Esophagus muscularis mucosa (tissue), 4 donors: ENCODE data around the gene NEK9. TPM values are rescaled to one million over a fixed set of nuclear protein-coding genes. Genes with fewer than 3 reads are reported as not detected.

Experiments used
- DNase-seq: peaks from one replicate; pipeline ENCODE4 v3.0.0-alpha.2; 2017; ENCODE audit errors: extremely low spot score
- H3K27ac ChIP-seq, 4 donors: fragments of 200-600 bp; sonication (generic); replicated peaks in 1 of 4; 1 replicate in 3 of 4; 2 replicates in 1 of 4; pipeline ENCODE4 v1.5.1; 2016 to 2019; ENCODE audit warnings: mild to moderate bottlenecking in 1 of 4
- H3K27me3 ChIP-seq, 4 donors: fragments of 200-600 bp; sonication (generic); one replicate each; pipeline versions ENCODE4 v1.5.1 to v1.6.0; 2016 to 2019
- H3K36me3 ChIP-seq, 4 donors: fragments of 200-600 bp; sonication (generic); one replicate each; pipeline ENCODE4 v1.5.1; 2016 to 2019
- H3K4me1 ChIP-seq, 4 donors: fragments of 200-600 bp; sonication (generic); one replicate each; pipeline ENCODE4 v1.5.1; 2016 to 2019
- H3K4me3 ChIP-seq, 4 donors: fragments of 200-600 bp; sonication (generic); 1 replicate in 2 of 4; 2 replicates in 2 of 4; pipeline ENCODE4 v1.5.1; 2016 to 2019; ENCODE audit warnings: mild to moderate bottlenecking in 4 of 4, moderate library complexity in 1 of 4
- H3K9me3 ChIP-seq, 4 donors: fragments of 200-600 bp; sonication (generic); 1 replicate in 3 of 4; 2 replicates in 1 of 4; pipeline ENCODE4 v1.5.1; 2016 to 2019
- EP300 ChIP-seq: sonication (generic); formaldehyde crosslinking; IDR thresholded peaks from one replicate; pipeline ENCODE4 v1.6.1; 2017; ENCODE audit warnings: antibody characterized with exemption
- POLR2A ChIP-seq: fragments of 450-650 bp; IDR thresholded peaks from one replicate; pipeline ENCODE4 v1.6.1; 2017; ENCODE audit warnings: antibody characterized with exemption, moderate library complexity, mild to moderate bottlenecking, low read depth
- POLR2AphosphoS5 ChIP-seq, 2 donors: sonication (generic); formaldehyde crosslinking; IDR thresholded peaks; one replicate each; pipeline ENCODE4 v1.6.1; 2017; ENCODE audit warnings: antibody characterized with exemption in 2 of 2
- WGBS: methylation state at CpG from one replicate; pipeline ENCODE4 v1.1.5; 2018; 5-methylcytosine and 5-hydroxymethylcytosine counted together
- intact Hi-C: fragments of 100-400 bp; cut with DNase I; formaldehyde crosslinking; loops from one replicate; pipeline ENCODE4 v1.15.1; 2023
- total RNA-seq, 4 donors: library from RNA; depleted of rRNA; stranded (reverse); fragments of >200 nt; gene quantifications; one replicate each; pipeline versions ENCODE4 v1.1.0 to v1.2.1, GENCODE V29; 2016
- TF ChIP-seq, protein P1 (sequence below), 3 experiments: fragments of 200-600 bp in 2 of 3; fragments of 450-650 bp in 1 of 3; sonication (generic) in 2 of 3; IDR thresholded peaks; one replicate each; pipeline ENCODE4 v1.5.1; 2017 to 2019; ENCODE audit warnings: antibody characterized with exemption in 3 of 3, mild to moderate bottlenecking in 2 of 3, moderate library complexity in 1 of 3

NEK9 gene
- total RNA-seq, 4 donors from 2014 or later: 52.3 to 111 (median 79.0) TPM

DNA sequence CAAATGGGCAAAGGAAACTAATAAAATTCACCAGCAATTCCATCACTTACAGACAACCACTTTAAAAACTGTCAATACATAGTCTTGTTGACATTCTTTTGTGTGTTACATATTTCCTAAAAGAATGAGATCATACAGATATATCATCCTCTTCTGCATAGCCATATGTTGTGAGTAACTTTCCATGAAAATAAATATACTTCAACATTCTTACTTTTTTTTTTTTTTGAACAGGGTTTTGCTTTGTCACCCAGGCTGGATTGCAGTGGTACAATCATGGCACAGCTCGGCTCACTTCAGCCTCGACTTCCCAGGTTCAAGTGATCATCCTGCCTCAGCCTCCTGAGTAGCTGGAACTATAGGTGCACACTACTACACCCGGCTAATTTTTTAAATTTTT, 36.5 kb downstream of the NEK9 start:
- no peak overlapping the region for H3K4me3 ChIP-seq
- DNase-seq: no peak
- TF ChIP-seq EP300: no peak
- TF ChIP-seq POLR2AphosphoS5 (IDR thresholded peaks at IDR 0.05): no peak
- TF ChIP-seq, protein P1, sequence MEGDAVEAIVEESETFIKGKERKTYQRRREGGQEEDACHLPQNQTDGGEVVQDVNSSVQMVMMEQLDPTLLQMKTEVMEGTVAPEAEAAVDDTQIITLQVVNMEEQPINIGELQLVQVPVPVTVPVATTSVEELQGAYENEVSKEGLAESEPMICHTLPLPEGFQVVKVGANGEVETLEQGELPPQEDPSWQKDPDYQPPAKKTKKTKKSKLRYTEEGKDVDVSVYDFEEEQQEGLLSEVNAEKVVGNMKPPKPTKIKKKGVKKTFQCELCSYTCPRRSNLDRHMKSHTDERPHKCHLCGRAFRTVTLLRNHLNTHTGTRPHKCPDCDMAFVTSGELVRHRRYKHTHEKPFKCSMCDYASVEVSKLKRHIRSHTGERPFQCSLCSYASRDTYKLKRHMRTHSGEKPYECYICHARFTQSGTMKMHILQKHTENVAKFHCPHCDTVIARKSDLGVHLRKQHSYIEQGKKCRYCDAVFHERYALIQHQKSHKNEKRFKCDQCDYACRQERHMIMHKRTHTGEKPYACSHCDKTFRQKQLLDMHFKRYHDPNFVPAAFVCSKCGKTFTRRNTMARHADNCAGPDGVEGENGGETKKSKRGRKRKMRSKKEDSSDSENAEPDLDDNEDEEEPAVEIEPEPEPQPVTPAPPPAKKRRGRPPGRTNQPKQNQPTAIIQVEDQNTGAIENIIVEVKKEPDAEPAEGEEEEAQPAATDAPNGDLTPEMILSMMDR (IDR thresholded peaks at IDR 0.05): no peak
- no peak for TF ChIP-seq POLR2A
- peaks cover 63 to 99% (median 95%) of the 10 kb centered on the region in 4 donors for H3K36me3 ChIP-seq
- H3K27me3 ChIP-seq: no peaks in the 10 kb centered on the region
- H3K4me1 ChIP-seq: peaks cover 0 to 5% (median 2%) of the 10 kb centered on the region in 4 donors
- no peaks in the 10 kb centered on the region for H3K9me3 ChIP-seq
- H3K27ac ChIP-seq: no peak overlapping the region
- intact Hi-C loops: no loop called here
- WGBS: 87% methylated on average over 3 of the region's 3 CpGs

DNA sequence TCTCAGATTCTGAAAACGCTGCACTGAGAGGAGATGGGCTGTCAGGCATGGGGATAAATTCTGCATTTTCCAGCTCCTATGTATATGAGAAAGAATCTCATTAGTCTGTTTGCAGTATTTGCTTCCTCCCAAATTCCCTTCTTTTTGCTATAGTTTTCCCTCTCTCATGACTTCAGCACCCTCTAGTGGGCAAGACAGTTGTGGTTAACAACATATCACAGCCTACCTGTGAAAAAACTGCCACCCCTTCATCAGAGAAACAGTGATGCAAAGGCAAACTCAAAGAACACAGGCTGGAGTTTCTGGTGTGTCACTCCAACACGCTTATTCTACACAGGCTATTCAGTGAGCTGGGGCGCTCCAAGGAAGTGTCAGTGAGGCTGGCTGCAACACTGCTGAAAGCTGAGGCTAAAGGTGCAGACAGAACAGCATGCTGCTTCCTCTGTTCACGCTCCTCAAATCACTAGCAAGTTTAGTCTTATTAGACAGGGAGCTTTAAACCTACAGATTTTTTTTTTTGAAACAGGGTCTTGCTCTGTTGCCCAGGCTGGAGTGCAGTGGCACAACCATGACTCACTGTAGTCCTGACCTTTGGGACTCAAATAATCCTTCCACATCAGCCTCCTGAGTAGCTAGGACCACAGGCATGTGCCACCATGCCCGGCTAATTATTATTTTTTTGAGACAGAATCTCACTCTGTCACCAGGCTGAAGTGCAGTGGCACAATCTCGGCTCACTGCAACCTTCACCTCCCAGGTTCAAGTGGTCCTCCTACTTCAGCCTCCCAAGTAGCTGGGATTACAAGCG, 38.1 kb downstream of the NEK9 start:
- H3K27ac ChIP-seq: no peak overlapping the region
- H3K27me3 ChIP-seq: no peaks in the 10 kb centered on the region
- no peaks in the 10 kb centered on the region for H3K9me3 ChIP-seq
- H3K36me3 ChIP-seq: peaks cover 61 to 99% (median 94%) of the 10 kb centered on the region in 4 donors
- 55% methylated on average over 7 of the region's 7 CpGs for WGBS
- intact Hi-C loops: loop anchor here (2.0 to 10.0 kb wide), 3 partner anchors 84 to 174 kb away; partner anchors contain the start of gene EIF2B2
- no peak for TF ChIP-seq POLR2AphosphoS5 (IDR thresholded peaks at IDR 0.05)
- no peak for TF ChIP-seq POLR2A
- TF ChIP-seq EP300: no peak
- TF ChIP-seq, protein P1 (IDR thresholded peaks at IDR 0.05): peak; percentile 70 to 81 (median 77)
- no peak overlapping the region for H3K4me3 ChIP-seq
- peaks cover 0 to 5% (median 2%) of the 10 kb centered on the region in 4 donors for H3K4me1 ChIP-seq
- no peak for DNase-seq

DNA sequence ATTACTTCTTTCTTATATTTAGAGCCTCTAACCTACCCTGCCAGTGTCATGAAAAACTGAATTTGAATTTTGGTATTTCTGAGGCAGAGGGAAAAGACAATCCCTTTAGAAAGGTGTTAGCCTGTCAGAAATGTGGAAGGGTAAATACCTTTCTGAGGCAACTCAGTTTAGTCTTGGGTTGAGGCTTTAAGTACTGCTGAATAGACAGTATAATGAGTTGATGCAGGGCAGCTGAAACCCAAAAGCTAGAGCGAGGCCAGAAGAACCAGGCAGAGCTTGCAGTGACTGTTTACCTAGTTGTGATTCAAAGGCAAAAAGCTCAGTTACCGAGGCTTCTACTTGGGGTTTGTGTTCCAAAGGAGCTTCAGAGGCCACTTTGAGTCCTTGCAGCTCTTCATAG, 38.7 kb downstream of the NEK9 start:
- Histone ChIP-seq H3K9me3 (no peaks in the 10 kb centered on the region), H3K4me1 (peaks cover 0 to 5% (median 2%) of the 10 kb centered on the region in 4 donors), H3K36me3 (peaks cover 60 to 98% (median 96%) of the 10 kb centered on the region in 4 donors), H3K27ac (no peak overlapping the region), H3K4me3 (no peak overlapping the region), H3K27me3 (no peaks in the 10 kb centered on the region)
- TF ChIP-seq EP300 (no peak), POLR2AphosphoS5 (IDR thresholded peaks at IDR 0.05) (no peak), POLR2A (no peak)
- TF ChIP-seq, protein P1 (IDR thresholded peaks at IDR 0.05): no peak
- 60% methylated on average over 2 of the region's 2 CpGs for WGBS
- DNase-seq: no peak
- intact Hi-C loops: loop anchor here (2.0 to 10.0 kb wide), 3 partner anchors 83 to 173 kb away; partner anchors contain the start of gene EIF2B2

- TF ChIP-seq EP300 (no peak), POLR2AphosphoS5 (IDR thresholded peaks at IDR 0.05) (no peak), POLR2A (no peak)
- TF ChIP-seq, protein P1 (IDR thresholded peaks at IDR 0.05): peak in 2 of 3 experiments; percentile 4 to 12
- no peak overlapping the region for H3K4me3 ChIP-seq
- DNase-seq: no peak
- no peak overlapping the region for H3K27ac ChIP-seq
- 66% methylated on average over 5 of the region's 5 CpGs for WGBS
- H3K27me3 ChIP-seq: no peaks in the 10 kb centered on the region
- peaks cover 45 to 84% (median 66%) of the 10 kb centered on the region in 4 donors for H3K36me3 ChIP-seq
- H3K9me3 ChIP-seq: no peaks in the 10 kb centered on the region
- intact Hi-C loops: loop anchor here (10.0 kb wide), 2 partner anchors 80 to 170 kb away; partner anchors contain the start of gene EIF2B2
- peaks cover 0 to 31% (median 28%) of the 10 kb centered on the region in 4 donors for H3K4me1 ChIP-seq
Observed at GRCh38 chr14:75084513-75084912, 42.3 kb downstream of the NEK9 start.
